Measurements from ENCODE around the gene CLEC11A.

CLEC11A gene

GRCh38 chr19:50706387-50706786 lies 16.8 kb upstream of the CLEC11A start:
- DNase-seq: no peak
- 64% methylated on average over 5 of the region's 5 CpGs for WGBS
- no peaks in the 10 kb centered on the region for H3K79me1 ChIP-seq (replicated peaks; ENCODE audit: low read length, poor library complexity, severe bottlenecking)
- H3K23ac ChIP-seq (ENCODE audit: low read length in 2 of 2): no peak overlapping the region
- no peak overlapping the region for H4K91ac ChIP-seq (ENCODE audit: low read length)
- peaks cover 0 to 6% of the 10 kb centered on the region in 2 experiments for H3K27me3 ChIP-seq (ENCODE audit: control insufficient read depth in 1 of 2, insufficient read depth in 1 of 2, low read length in 2 of 2)
- H3K27ac ChIP-seq (ENCODE audit: low read length, poor library complexity, severe bottlenecking): no peak overlapping the region
- H3K9ac ChIP-seq (ENCODE audit: low read length): no peak overlapping the region
- no peak overlapping the region for H3K18ac ChIP-seq (ENCODE audit: low read depth in 1 of 2, low read length in 2 of 2)
- no peak overlapping the region for H3K4me2 ChIP-seq (ENCODE audit: low read length, poor library complexity, severe bottlenecking)
- no peak overlapping the region for H2BK12ac ChIP-seq (ENCODE audit: low read length in 2 of 2)
- no peak overlapping the region for H2AK5ac ChIP-seq (ENCODE audit: low read length, severe bottlenecking)
- no peak overlapping the region for H2AFZ ChIP-seq (ENCODE audit: low read depth, low read length)
- no peak overlapping the region for H3K4ac ChIP-seq (ENCODE audit: low read depth in 1 of 2, low read length in 2 of 2)
- H3K9me3 ChIP-seq (ENCODE audit: control insufficient read depth, low read length): no peaks in the 10 kb centered on the region
- H3K4me1 ChIP-seq (ENCODE audit: control insufficient read depth, insufficient read depth, low read depth, low read length): no peaks in the 10 kb centered on the region
- no peak overlapping the region for H2BK5ac ChIP-seq (ENCODE audit: low read depth, low read length, poor library complexity, severe bottlenecking)
- H4K8ac ChIP-seq (ENCODE audit: low read length): no peak overlapping the region
- no peak overlapping the region for H2BK120ac ChIP-seq (ENCODE audit: low read depth, low read length)
- H3K14ac ChIP-seq (ENCODE audit: low read length in 2 of 2): no peak overlapping the region
- no peak overlapping the region for H2BK15ac ChIP-seq (ENCODE audit: low read depth, poor library complexity, severe bottlenecking)
- H3K36me3 ChIP-seq (ENCODE audit: control insufficient read depth in 1 of 2, insufficient read depth in 2 of 2, low read depth in 1 of 2, low read length in 2 of 2): no peaks in the 10 kb centered on the region
- H3K4me3 ChIP-seq (ENCODE audit: insufficient read depth in 1 of 2, low read depth in 1 of 2, low read length in 2 of 2): no peak overlapping the region

GRCh38 chr19:50708179-50708879 lies 14.8 kb upstream of the CLEC11A start:
- no peak overlapping the region for H3K27ac ChIP-seq (ENCODE audit: low read length, poor library complexity, severe bottlenecking)
- H3K79me1 ChIP-seq (replicated peaks; ENCODE audit: low read length, poor library complexity, severe bottlenecking): no peaks in the 10 kb centered on the region
- H3K4me3 ChIP-seq (ENCODE audit: insufficient read depth in 1 of 2, low read depth in 1 of 2, low read length in 2 of 2): no peak overlapping the region
- H3K9me3 ChIP-seq (ENCODE audit: control insufficient read depth, low read length): no peaks in the 10 kb centered on the region
- H2BK120ac ChIP-seq (ENCODE audit: low read depth, low read length): no peak overlapping the region
- no peak overlapping the region for H3K18ac ChIP-seq (ENCODE audit: low read depth in 1 of 2, low read length in 2 of 2)
- H2BK15ac ChIP-seq (ENCODE audit: low read depth, poor library complexity, severe bottlenecking): no peak overlapping the region
- H3K14ac ChIP-seq (ENCODE audit: low read length in 2 of 2): no peak overlapping the region
- H4K8ac ChIP-seq (ENCODE audit: low read length): no peak overlapping the region
- H2BK12ac ChIP-seq (ENCODE audit: low read length in 2 of 2): no peak overlapping the region
- H2AFZ ChIP-seq (ENCODE audit: low read depth, low read length): no peak overlapping the region
- DNase-seq: no peak
- H3K4me2 ChIP-seq (ENCODE audit: low read length, poor library complexity, severe bottlenecking): no peak overlapping the region
- H3K23ac ChIP-seq (ENCODE audit: low read length in 2 of 2): no peak overlapping the region
- 71% methylated on average over 9 of the region's 12 CpGs for WGBS
- H2AK5ac ChIP-seq (ENCODE audit: low read length, severe bottlenecking): no peak overlapping the region
- no peak overlapping the region for H3K9ac ChIP-seq (ENCODE audit: low read length)
- H3K36me3 ChIP-seq (ENCODE audit: control insufficient read depth in 1 of 2, insufficient read depth in 2 of 2, low read depth in 1 of 2, low read length in 2 of 2): no peaks in the 10 kb centered on the region
- H4K91ac ChIP-seq (ENCODE audit: low read length): no peak overlapping the region
- H3K27me3 ChIP-seq (ENCODE audit: control insufficient read depth in 1 of 2, insufficient read depth in 1 of 2, low read length in 2 of 2): peaks cover 0 to 6% of the 10 kb centered on the region in 2 experiments
- H3K4me1 ChIP-seq (ENCODE audit: control insufficient read depth, insufficient read depth, low read depth, low read length): no peaks in the 10 kb centered on the region
- H2BK5ac ChIP-seq (ENCODE audit: low read depth, low read length, poor library complexity, severe bottlenecking): no peak overlapping the region
- no peak overlapping the region for H3K4ac ChIP-seq (ENCODE audit: low read depth in 1 of 2, low read length in 2 of 2)

GRCh38 chr19:50710094-50710493 lies 13.1 kb upstream of the CLEC11A start:
- no peak overlapping the region for H2BK120ac ChIP-seq (ENCODE audit: low read depth, low read length)
- H3K9me3 ChIP-seq (ENCODE audit: control insufficient read depth, low read length): no peaks in the 10 kb centered on the region
- no peak overlapping the region for H3K14ac ChIP-seq (ENCODE audit: low read length in 2 of 2)
- H3K23ac ChIP-seq (ENCODE audit: low read length in 2 of 2): no peak overlapping the region
- no peak overlapping the region for H4K8ac ChIP-seq (ENCODE audit: low read length)
- no peaks in the 10 kb centered on the region for H3K36me3 ChIP-seq (ENCODE audit: control insufficient read depth in 1 of 2, insufficient read depth in 2 of 2, low read depth in 1 of 2, low read length in 2 of 2)
- no peak overlapping the region for H3K18ac ChIP-seq (ENCODE audit: low read depth in 1 of 2, low read length in 2 of 2)
- no peaks in the 10 kb centered on the region for H3K79me1 ChIP-seq (replicated peaks; ENCODE audit: low read length, poor library complexity, severe bottlenecking)
- no peak overlapping the region for H2AK5ac ChIP-seq (ENCODE audit: low read length, severe bottlenecking)
- no peak overlapping the region for H2BK5ac ChIP-seq (ENCODE audit: low read depth, low read length, poor library complexity, severe bottlenecking)
- no peaks in the 10 kb centered on the region for H3K4me1 ChIP-seq (ENCODE audit: control insufficient read depth, insufficient read depth, low read depth, low read length)
- no peak overlapping the region for H2AFZ ChIP-seq (ENCODE audit: low read depth, low read length)
- no peak overlapping the region for H2BK15ac ChIP-seq (ENCODE audit: low read depth, poor library complexity, severe bottlenecking)
- no peak overlapping the region for H3K4me3 ChIP-seq (ENCODE audit: insufficient read depth in 1 of 2, low read depth in 1 of 2, low read length in 2 of 2)
- no peak overlapping the region for H4K91ac ChIP-seq (ENCODE audit: low read length)
- WGBS: 56% methylated on average over 9 of the region's 10 CpGs
- H2BK12ac ChIP-seq (ENCODE audit: low read length in 2 of 2): no peak overlapping the region
- H3K9ac ChIP-seq (ENCODE audit: low read length): no peak overlapping the region
- no peak overlapping the region for H3K27ac ChIP-seq (ENCODE audit: low read length, poor library complexity, severe bottlenecking)
- no peak for DNase-seq
- peaks cover 0 to 3% of the 10 kb centered on the region in 2 experiments for H3K27me3 ChIP-seq (ENCODE audit: control insufficient read depth in 1 of 2, insufficient read depth in 1 of 2, low read length in 2 of 2)
- no peak overlapping the region for H3K4ac ChIP-seq (ENCODE audit: low read depth in 1 of 2, low read length in 2 of 2)
- no peak overlapping the region for H3K4me2 ChIP-seq (ENCODE audit: low read length, poor library complexity, severe bottlenecking)

- Histone ChIP-seq H2BK120ac (ENCODE audit: low read depth, low read length) (no peak overlapping the region), H2BK5ac (ENCODE audit: low read depth, low read length, poor library complexity, severe bottlenecking) (no peak overlapping the region), H2BK12ac (ENCODE audit: low read length in 2 of 2) (no peak overlapping the region), H3K27me3 (ENCODE audit: control insufficient read depth in 1 of 2, insufficient read depth in 1 of 2, low read length in 2 of 2) (peaks cover 0 to 5% of the 10 kb centered on the region in 2 experiments), H3K4me2 (ENCODE audit: low read length, poor library complexity, severe bottlenecking) (no peak overlapping the region), H3K4me1 (ENCODE audit: control insufficient read depth, insufficient read depth, low read depth, low read length) (no peaks in the 10 kb centered on the region), H2AFZ (ENCODE audit: low read depth, low read length) (no peak overlapping the region), H3K9me3 (ENCODE audit: control insufficient read depth, low read length) (no peaks in the 10 kb centered on the region), H3K36me3 (ENCODE audit: control insufficient read depth in 1 of 2, insufficient read depth in 2 of 2, low read depth in 1 of 2, low read length in 2 of 2) (no peaks in the 10 kb centered on the region), H3K4ac (ENCODE audit: low read depth in 1 of 2, low read length in 2 of 2) (no peak overlapping the region), H3K4me3 (ENCODE audit: insufficient read depth in 1 of 2, low read depth in 1 of 2, low read length in 2 of 2) (no peak overlapping the region), H3K9ac (ENCODE audit: low read length) (no peak overlapping the region), H4K91ac (ENCODE audit: low read length) (no peak overlapping the region), H3K27ac (ENCODE audit: low read length, poor library complexity, severe bottlenecking) (no peak overlapping the region), H3K18ac (ENCODE audit: low read depth in 1 of 2, low read length in 2 of 2) (no peak overlapping the region), H3K14ac (ENCODE audit: low read length in 2 of 2) (no peak overlapping the region), H2AK5ac (ENCODE audit: low read length, severe bottlenecking) (no peak overlapping the region), H3K23ac (ENCODE audit: low read length in 2 of 2) (no peak overlapping the region), H4K8ac (ENCODE audit: low read length) (no peak overlapping the region), H2BK15ac (ENCODE audit: low read depth, poor library complexity, severe bottlenecking) (no peak overlapping the region), H3K79me1 (replicated peaks; ENCODE audit: low read length, poor library complexity, severe bottlenecking) (no peaks in the 10 kb centered on the region)
- WGBS: 71% methylated on average over 5 of the region's 5 CpGs
- no peak for DNase-seq
Measured at GRCh38 chr19:50710612-50711011, 12.6 kb upstream of the CLEC11A start.
